Measurements from ENCODE around the gene ELOB.

Gene ELOB

DNA sequence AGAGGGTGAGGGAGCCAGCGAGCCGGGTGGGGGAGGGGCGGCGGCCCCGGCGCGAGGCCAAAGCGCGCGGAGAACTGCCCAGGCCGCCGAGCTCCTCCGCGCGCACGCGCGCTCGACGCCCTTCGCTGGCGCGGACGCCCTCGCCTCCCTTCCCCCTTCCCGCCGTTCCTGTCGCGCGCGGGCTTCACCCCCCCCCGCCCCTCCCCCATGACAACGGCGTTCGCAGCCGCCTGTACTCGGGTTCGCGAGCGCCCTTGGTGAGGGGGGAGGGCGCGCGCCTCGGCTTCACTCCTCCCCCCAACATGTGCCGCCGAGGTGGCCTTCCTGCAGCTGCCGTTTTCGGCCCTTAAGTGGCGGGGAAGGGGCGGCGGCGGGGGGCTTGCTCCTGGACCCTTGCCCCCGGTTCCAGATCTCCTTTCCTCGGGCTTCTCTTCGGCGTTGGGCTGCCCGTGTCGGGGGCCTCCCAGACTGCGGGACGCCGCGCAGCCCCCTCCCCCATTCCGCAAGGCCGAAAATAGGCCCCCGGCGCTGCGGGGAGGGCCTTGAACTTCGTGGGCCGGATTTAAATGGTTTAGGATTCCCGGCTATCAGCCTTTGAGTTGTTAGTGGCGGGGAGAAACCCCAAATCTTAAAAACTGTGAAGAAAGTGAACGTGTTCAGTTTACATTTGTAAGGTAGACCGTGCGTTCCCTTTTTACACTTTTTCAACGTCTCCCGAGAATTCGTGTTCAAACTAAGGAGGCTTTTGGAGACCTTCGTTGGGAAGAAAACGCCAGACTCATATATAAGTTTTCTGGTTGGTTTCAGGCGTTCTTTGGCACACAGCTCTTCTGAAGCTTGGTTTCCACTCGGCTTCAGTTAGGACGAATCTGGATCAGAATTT lies 24.0 kb downstream of the ELOB start:
- H3K4ac ChIP-seq (ENCODE audit: low read depth in 1 of 2, low read length in 2 of 2): peak overlapping the region; percentile 82 to 92
- peak overlapping the region; percentile 90 for H2BK120ac ChIP-seq (ENCODE audit: low read depth, low read length)
- peaks cover 18% of the 10 kb centered on the region for H3K4me1 ChIP-seq (ENCODE audit: control insufficient read depth, insufficient read depth, low read depth, low read length)
- H2BK12ac ChIP-seq (ENCODE audit: low read length in 2 of 2): peak overlapping the region in 1 of 2 experiments; percentile 32
- H3K79me1 ChIP-seq (replicated peaks; ENCODE audit: low read length, poor library complexity, severe bottlenecking): peaks cover 11% of the 10 kb centered on the region
- peak; percentile 82 for DNase-seq
- under 1% methylated on average over 54 of the region's 82 CpGs for WGBS
- H2BK15ac ChIP-seq (ENCODE audit: low read depth, poor library complexity, severe bottlenecking): peak overlapping the region; percentile 88
- H3K36me3 ChIP-seq (ENCODE audit: control insufficient read depth in 1 of 2, insufficient read depth in 2 of 2, low read depth in 1 of 2, low read length in 2 of 2): peaks cover 23% of the 10 kb centered on the region in 2 experiments
- peak overlapping the region; percentile 97 to 99 for H3K18ac ChIP-seq (ENCODE audit: low read depth in 1 of 2, low read length in 2 of 2)
- H3K23ac ChIP-seq (ENCODE audit: low read length in 2 of 2): peak overlapping the region in 1 of 2 experiments; percentile 46
- peak overlapping the region; percentile 75 for H3K27ac ChIP-seq (ENCODE audit: low read length, poor library complexity, severe bottlenecking)
- peak overlapping the region; percentile 13 for H3K4me2 ChIP-seq (ENCODE audit: low read length, poor library complexity, severe bottlenecking)
- peak overlapping the region; percentile 90 for H3K4me3 ChIP-seq (ENCODE audit: insufficient read depth in 1 of 2, low read depth in 1 of 2, low read length in 2 of 2)
- no peaks in the 10 kb centered on the region for H3K27me3 ChIP-seq (ENCODE audit: control insufficient read depth in 1 of 2, insufficient read depth in 1 of 2, low read length in 2 of 2)
- H2BK5ac ChIP-seq (ENCODE audit: low read depth, low read length, poor library complexity, severe bottlenecking): peak overlapping the region; percentile 83
- H4K91ac ChIP-seq (ENCODE audit: low read length): peak overlapping the region; percentile 98
- peak overlapping the region in 1 of 2 experiments; percentile 64 for H3K14ac ChIP-seq (ENCODE audit: low read length in 2 of 2)
- H3K9ac ChIP-seq (ENCODE audit: low read length): peak overlapping the region; percentile 98
- H2AK5ac ChIP-seq (ENCODE audit: low read length, severe bottlenecking): no peak overlapping the region
- H2AFZ ChIP-seq (ENCODE audit: low read depth, low read length): no peak overlapping the region
- peak overlapping the region; percentile 91 for H4K8ac ChIP-seq (ENCODE audit: low read length)
- H3K9me3 ChIP-seq (ENCODE audit: control insufficient read depth, low read length): no peaks in the 10 kb centered on the region

DNA sequence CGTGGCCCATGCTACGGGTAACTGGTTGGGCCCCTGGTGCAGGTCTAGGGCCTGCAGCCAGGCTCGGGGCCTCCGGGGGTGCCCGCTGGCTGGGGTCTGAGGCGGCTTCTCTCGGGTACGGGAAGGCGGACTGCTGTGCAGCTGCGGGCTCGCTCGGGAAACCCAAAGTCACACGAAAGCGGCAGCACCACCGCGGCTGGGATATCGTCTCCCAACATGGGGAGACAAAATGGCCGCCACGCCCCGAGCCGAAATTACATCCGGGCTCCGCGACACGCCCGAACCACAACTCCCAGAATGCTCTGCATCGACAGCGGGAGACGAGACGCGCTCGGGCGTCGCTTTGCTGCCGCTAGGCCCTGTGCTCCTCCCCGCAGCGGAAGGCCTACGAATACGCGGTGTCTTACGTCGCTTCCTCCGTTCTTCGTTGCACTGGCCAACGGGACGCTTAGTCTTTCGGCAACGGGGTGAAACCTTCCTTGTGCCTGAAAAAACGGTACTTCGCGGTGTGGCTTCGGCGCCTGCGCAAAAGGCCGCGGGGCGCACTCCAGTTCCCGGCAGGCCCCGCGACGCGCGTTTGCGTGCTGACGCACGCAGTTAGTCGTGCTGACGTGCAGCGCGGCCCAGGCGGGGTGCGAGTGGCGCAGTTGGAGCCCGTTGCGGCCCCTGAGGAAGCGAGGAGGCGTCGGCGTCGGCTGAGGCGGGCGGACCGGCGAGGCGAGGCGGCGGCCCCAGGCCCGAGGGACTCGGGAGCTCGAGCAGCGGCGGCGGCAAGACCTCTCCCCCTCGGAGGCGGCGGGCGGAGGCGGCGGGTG lies 24.8 kb downstream of the ELOB start, which contains the start of gene SRRM2:
Gene SRRM2, plus strand, starts transcription at position 604 of the 815 bp plus-strand sequence. CDS start 3,727 bp downstream, outside the sequence.
- peak within 1 kb of the TSS; percentile 88 for H2BK15ac ChIP-seq (ENCODE audit: low read depth, poor library complexity, severe bottlenecking)
- peak within 1 kb of the TSS; percentile 90 for H3K4me3 ChIP-seq (ENCODE audit: insufficient read depth in 1 of 2, low read depth in 1 of 2, low read length in 2 of 2)
- H3K9ac ChIP-seq (ENCODE audit: low read length): peak within 1 kb of the TSS; percentile 98
- H2AFZ ChIP-seq (ENCODE audit: low read depth, low read length): peak within 1 kb of the TSS; percentile 67
- H3K27me3 ChIP-seq (ENCODE audit: control insufficient read depth in 1 of 2, insufficient read depth in 1 of 2, low read length in 2 of 2): no peaks in the 10 kb centered on the region
- H3K18ac ChIP-seq (ENCODE audit: low read depth in 1 of 2, low read length in 2 of 2): peak within 1 kb of the TSS; percentile 100
- peak within 1 kb of the TSS; percentile 23 to 75 for H3K23ac ChIP-seq (ENCODE audit: low read length in 2 of 2)
- no peaks in the 10 kb centered on the region for H3K9me3 ChIP-seq (ENCODE audit: control insufficient read depth, low read length)
- peak within 1 kb of the TSS; percentile 97 for H2BK120ac ChIP-seq (ENCODE audit: low read depth, low read length)
- peak within 1 kb of the TSS; percentile 96 to 98 for H3K4ac ChIP-seq (ENCODE audit: low read depth in 1 of 2, low read length in 2 of 2)
- H3K4me2 ChIP-seq (ENCODE audit: low read length, poor library complexity, severe bottlenecking): peak within 1 kb of the TSS; percentile 70
- H4K8ac ChIP-seq (ENCODE audit: low read length): peak within 1 kb of the TSS; percentile 100
- DNase-seq: peak; percentile 96
- peak within 1 kb of the TSS in 1 of 2 experiments; percentile 99 for H3K14ac ChIP-seq (ENCODE audit: low read length in 2 of 2)
- peak within 1 kb of the TSS; percentile 99 for H2BK5ac ChIP-seq (ENCODE audit: low read depth, low read length, poor library complexity, severe bottlenecking)
- H4K91ac ChIP-seq (ENCODE audit: low read length): peak within 1 kb of the TSS; percentile 100
- H3K27ac ChIP-seq (ENCODE audit: low read length, poor library complexity, severe bottlenecking): peak within 1 kb of the TSS; percentile 100
- peak within 1 kb of the TSS; percentile 92 to 96 for H2BK12ac ChIP-seq (ENCODE audit: low read length in 2 of 2)
- H3K4me1 ChIP-seq (ENCODE audit: control insufficient read depth, insufficient read depth, low read depth, low read length): peaks cover 16% of the 10 kb centered on the region
- H3K79me1 ChIP-seq (replicated peaks; ENCODE audit: low read length, poor library complexity, severe bottlenecking): peaks cover 11% of the 10 kb centered on the region
- peaks cover 14 to 15% of the 10 kb centered on the region in 2 experiments for H3K36me3 ChIP-seq (ENCODE audit: control insufficient read depth in 1 of 2, insufficient read depth in 2 of 2, low read depth in 1 of 2, low read length in 2 of 2)
- WGBS: under 1% methylated on average over 66 of the region's 99 CpGs
- peak within 1 kb of the TSS; percentile 93 for H2AK5ac ChIP-seq (ENCODE audit: low read length, severe bottlenecking)

DNA sequence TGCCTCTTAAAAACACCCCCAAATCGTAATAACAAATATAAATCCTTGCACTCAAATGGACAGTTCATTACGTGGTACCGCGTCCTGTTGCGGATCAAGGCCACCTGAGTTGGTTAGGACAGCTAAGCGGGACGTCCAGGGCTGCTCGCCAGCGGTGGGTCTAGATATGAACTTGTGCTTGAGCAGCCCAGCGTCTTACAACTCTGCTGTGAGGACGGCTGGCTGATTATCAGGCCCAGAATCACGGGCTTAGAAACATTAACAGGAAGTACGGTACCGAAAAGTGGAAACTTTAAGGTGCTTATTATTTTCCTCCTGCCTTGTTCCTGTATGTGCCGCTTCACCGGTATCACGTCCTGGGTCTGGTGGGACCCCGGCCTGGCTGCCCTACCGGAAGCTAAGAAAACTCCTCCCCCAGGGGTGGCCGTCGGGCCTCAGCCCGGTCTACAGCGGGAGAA lies 25.5 kb downstream of the ELOB start:
- Histone ChIP-seq H3K18ac (ENCODE audit: low read depth in 1 of 2, low read length in 2 of 2) (peak overlapping the region; percentile 73 to 93), H2BK5ac (ENCODE audit: low read depth, low read length, poor library complexity, severe bottlenecking) (peak overlapping the region; percentile 10), H3K79me1 (replicated peaks; ENCODE audit: low read length, poor library complexity, severe bottlenecking) (peaks cover 11% of the 10 kb centered on the region)

More for the DNA sequence above, 25.5 kb downstream of the ELOB start:
- H3K27ac ChIP-seq (ENCODE audit: low read length, poor library complexity, severe bottlenecking): peak overlapping the region; percentile 100
- peaks cover 8 to 13% of the 10 kb centered on the region in 2 experiments for H3K36me3 ChIP-seq (ENCODE audit: control insufficient read depth in 1 of 2, insufficient read depth in 2 of 2, low read depth in 1 of 2, low read length in 2 of 2)
- H3K9me3 ChIP-seq (ENCODE audit: control insufficient read depth, low read length): no peaks in the 10 kb centered on the region
- peak overlapping the region; percentile 100 for H4K8ac ChIP-seq (ENCODE audit: low read length)
- H2AK5ac ChIP-seq (ENCODE audit: low read length, severe bottlenecking): peak overlapping the region; percentile 93
- DNase-seq: no peak
- H3K14ac ChIP-seq (ENCODE audit: low read length in 2 of 2): no peak overlapping the region
- H2BK12ac ChIP-seq (ENCODE audit: low read length in 2 of 2): no peak overlapping the region
- H3K4me3 ChIP-seq (ENCODE audit: insufficient read depth in 1 of 2, low read depth in 1 of 2, low read length in 2 of 2): peak overlapping the region; percentile 90
- peak overlapping the region; percentile 96 for H3K4ac ChIP-seq (ENCODE audit: low read depth in 1 of 2, low read length in 2 of 2)
- H4K91ac ChIP-seq (ENCODE audit: low read length): peak overlapping the region; percentile 95
- H3K4me1 ChIP-seq (ENCODE audit: control insufficient read depth, insufficient read depth, low read depth, low read length): peaks cover 15% of the 10 kb centered on the region
- no peaks in the 10 kb centered on the region for H3K27me3 ChIP-seq (ENCODE audit: control insufficient read depth in 1 of 2, insufficient read depth in 1 of 2, low read length in 2 of 2)
- peak overlapping the region; percentile 97 for H2BK120ac ChIP-seq (ENCODE audit: low read depth, low read length)
- peak overlapping the region; percentile 14 to 23 for H3K23ac ChIP-seq (ENCODE audit: low read length in 2 of 2)
- peak overlapping the region; percentile 98 for H3K9ac ChIP-seq (ENCODE audit: low read length)
- WGBS: 57% methylated on average over 23 of the region's 23 CpGs
- H2AFZ ChIP-seq (ENCODE audit: low read depth, low read length): peak overlapping the region; percentile 67
- H3K4me2 ChIP-seq (ENCODE audit: low read length, poor library complexity, severe bottlenecking): peak overlapping the region; percentile 70
- no peak overlapping the region for H2BK15ac ChIP-seq (ENCODE audit: low read depth, poor library complexity, severe bottlenecking)
